Loucy (cell line): ENCODE measurements around the gene ELMO1.

Experiments
- EZH2phosphoT487 ChIP-seq: fragments of 200-600 bp; IDR thresholded peaks from 2 replicates; pipeline ENCODE4 v1.6.1; 2018; ENCODE audit warnings: antibody characterized with exemption, mild to moderate bottlenecking, moderate library complexity, borderline replicate concordance
- TF ChIP-seq, protein P1 (sequence below): fragments of 200-600 bp; sonication (generic); conservative IDR thresholded peaks from 2 replicates; pipeline ENCODE4 v1.5.1; 2014; ENCODE audit warnings: mild to moderate bottlenecking, antibody characterized with exemption, low read length

- TF ChIP-seq, protein P1, sequence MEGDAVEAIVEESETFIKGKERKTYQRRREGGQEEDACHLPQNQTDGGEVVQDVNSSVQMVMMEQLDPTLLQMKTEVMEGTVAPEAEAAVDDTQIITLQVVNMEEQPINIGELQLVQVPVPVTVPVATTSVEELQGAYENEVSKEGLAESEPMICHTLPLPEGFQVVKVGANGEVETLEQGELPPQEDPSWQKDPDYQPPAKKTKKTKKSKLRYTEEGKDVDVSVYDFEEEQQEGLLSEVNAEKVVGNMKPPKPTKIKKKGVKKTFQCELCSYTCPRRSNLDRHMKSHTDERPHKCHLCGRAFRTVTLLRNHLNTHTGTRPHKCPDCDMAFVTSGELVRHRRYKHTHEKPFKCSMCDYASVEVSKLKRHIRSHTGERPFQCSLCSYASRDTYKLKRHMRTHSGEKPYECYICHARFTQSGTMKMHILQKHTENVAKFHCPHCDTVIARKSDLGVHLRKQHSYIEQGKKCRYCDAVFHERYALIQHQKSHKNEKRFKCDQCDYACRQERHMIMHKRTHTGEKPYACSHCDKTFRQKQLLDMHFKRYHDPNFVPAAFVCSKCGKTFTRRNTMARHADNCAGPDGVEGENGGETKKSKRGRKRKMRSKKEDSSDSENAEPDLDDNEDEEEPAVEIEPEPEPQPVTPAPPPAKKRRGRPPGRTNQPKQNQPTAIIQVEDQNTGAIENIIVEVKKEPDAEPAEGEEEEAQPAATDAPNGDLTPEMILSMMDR: no peak
- TF ChIP-seq EZH2phosphoT487: no peak
Observed at GRCh38 chr7:37338966-37339365, 109.7 kb downstream of the ELMO1 start.
